ENCODE measurements around the gene THSD4.

THSD4 gene

DNA sequence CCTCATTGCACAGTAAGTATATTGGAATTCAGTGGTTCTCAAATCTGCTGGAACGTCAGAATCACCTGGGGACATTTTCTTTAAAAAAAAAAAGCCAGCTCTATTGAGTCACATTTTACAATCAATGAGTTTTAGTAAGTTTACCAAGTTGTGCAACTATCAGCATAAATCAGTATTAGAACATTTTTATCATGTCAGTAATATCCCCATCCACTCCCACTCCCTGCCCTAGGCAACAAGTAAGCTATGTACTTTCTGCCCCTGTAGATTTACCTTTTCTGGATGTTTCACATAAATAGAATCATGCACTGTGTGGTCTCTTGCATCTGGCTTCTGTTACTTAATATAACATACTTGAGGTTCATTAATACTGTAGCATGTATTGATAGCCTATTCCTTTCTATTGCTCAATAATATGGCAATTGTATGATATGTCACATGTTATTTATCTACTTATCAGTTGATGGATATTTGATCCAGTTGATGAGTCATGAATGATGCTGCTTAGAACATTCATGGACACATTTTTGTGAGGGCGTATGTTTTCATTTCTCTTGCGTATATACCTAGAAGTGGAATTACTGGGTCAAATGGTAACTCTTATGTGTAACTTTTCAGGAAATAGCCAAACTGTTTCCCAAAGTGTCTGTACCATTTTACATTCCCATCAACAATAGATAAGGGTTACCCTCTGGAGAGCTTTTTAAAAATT is 180.5 kb downstream of the THSD4 start:
- H3K4me3 ChIP-seq (ENCODE audit: low read length) = no peak overlapping the region
- H3K9ac ChIP-seq (ENCODE audit: low read length) = no peak overlapping the region
- H3K27me3 ChIP-seq (replicated peaks; ENCODE audit: insufficient read depth, low read length) = no peaks in the 10 kb centered on the region
- no peaks in the 10 kb centered on the region for H3K36me3 ChIP-seq (replicated peaks; ENCODE audit: insufficient read depth, low read length)
- H3K4me2 ChIP-seq (ENCODE audit: low read depth, low read length) = no peak overlapping the region
- no peaks in the 10 kb centered on the region for H3F3A ChIP-seq (ENCODE audit: insufficient read depth, low read length)
- no peak overlapping the region for H2AFZ ChIP-seq (ENCODE audit: low read length)
- H3K9me2 ChIP-seq (replicated peaks; ENCODE audit: insufficient read depth, low read length) = no peaks in the 10 kb centered on the region
- no peak for TF ChIP-seq EZH2phosphoT487 (IDR thresholded peaks at IDR 0.05; ENCODE audit: low read length)
- no peak for TF ChIP-seq EZH2 (optimal IDR thresholded peaks at IDR 0.05; ENCODE audit: low read depth, low read length)
- TF ChIP-seq, protein P1, sequence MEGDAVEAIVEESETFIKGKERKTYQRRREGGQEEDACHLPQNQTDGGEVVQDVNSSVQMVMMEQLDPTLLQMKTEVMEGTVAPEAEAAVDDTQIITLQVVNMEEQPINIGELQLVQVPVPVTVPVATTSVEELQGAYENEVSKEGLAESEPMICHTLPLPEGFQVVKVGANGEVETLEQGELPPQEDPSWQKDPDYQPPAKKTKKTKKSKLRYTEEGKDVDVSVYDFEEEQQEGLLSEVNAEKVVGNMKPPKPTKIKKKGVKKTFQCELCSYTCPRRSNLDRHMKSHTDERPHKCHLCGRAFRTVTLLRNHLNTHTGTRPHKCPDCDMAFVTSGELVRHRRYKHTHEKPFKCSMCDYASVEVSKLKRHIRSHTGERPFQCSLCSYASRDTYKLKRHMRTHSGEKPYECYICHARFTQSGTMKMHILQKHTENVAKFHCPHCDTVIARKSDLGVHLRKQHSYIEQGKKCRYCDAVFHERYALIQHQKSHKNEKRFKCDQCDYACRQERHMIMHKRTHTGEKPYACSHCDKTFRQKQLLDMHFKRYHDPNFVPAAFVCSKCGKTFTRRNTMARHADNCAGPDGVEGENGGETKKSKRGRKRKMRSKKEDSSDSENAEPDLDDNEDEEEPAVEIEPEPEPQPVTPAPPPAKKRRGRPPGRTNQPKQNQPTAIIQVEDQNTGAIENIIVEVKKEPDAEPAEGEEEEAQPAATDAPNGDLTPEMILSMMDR (IDR thresholded peaks at IDR 0.05; ENCODE audit: low read length) = no peak
- no peaks in the 10 kb centered on the region for H3K9me3 ChIP-seq (replicated peaks; ENCODE audit: insufficient read depth, low read length)
- H4K20me1 ChIP-seq (ENCODE audit: insufficient read depth, low read length) = no peaks in the 10 kb centered on the region
- no peak for DNase-seq
- H3K27ac ChIP-seq (ENCODE audit: low read length) = no peak overlapping the region
- H3K4me1 ChIP-seq (ENCODE audit: low read length) = no peaks in the 10 kb centered on the region
- no peaks in the 10 kb centered on the region for H3K79me2 ChIP-seq (ENCODE audit: low read length)

DNA sequence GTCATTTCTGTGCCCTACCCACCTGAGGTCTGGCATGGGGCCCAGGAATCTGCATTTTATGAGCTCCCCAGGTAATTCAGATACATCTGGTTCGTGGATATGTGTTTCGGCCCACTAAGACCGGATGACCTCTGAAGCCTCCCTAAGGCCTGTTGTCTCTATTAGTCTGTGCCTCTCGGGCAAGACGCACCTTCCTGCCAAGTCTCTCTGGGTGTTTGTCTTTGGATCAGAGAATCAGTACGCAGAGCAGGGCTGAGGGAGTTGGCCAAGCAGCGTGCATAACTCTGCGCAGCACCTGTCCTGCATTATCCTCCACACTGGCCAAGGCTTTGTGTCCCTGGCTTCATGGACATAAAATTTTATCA is 181.0 kb downstream of the THSD4 start:
- Histone ChIP-seq H3K4me3 (ENCODE audit: low read length) (no peak overlapping the region), H3K79me2 (ENCODE audit: low read length) (no peaks in the 10 kb centered on the region), H3K9me2 (replicated peaks; ENCODE audit: insufficient read depth, low read length) (no peaks in the 10 kb centered on the region), H3K4me2 (ENCODE audit: low read depth, low read length) (no peak overlapping the region), H4K20me1 (ENCODE audit: insufficient read depth, low read length) (no peaks in the 10 kb centered on the region), H3K27me3 (replicated peaks; ENCODE audit: insufficient read depth, low read length) (no peaks in the 10 kb centered on the region), H3F3A (ENCODE audit: insufficient read depth, low read length) (no peaks in the 10 kb centered on the region), H3K4me1 (ENCODE audit: low read length) (no peaks in the 10 kb centered on the region), H3K9me3 (replicated peaks; ENCODE audit: insufficient read depth, low read length) (no peaks in the 10 kb centered on the region), H3K27ac (ENCODE audit: low read length) (no peak overlapping the region), H3K36me3 (replicated peaks; ENCODE audit: insufficient read depth, low read length) (no peaks in the 10 kb centered on the region), H3K9ac (ENCODE audit: low read length) (no peak overlapping the region), H2AFZ (ENCODE audit: low read length) (no peak overlapping the region)
- TF ChIP-seq EZH2phosphoT487 (IDR thresholded peaks at IDR 0.05; ENCODE audit: low read length) (no peak), EZH2 (optimal IDR thresholded peaks at IDR 0.05; ENCODE audit: low read depth, low read length) (no peak)
- TF ChIP-seq, protein P1 (IDR thresholded peaks at IDR 0.05; ENCODE audit: low read length) = no peak
- DNase-seq = no peak

DNA sequence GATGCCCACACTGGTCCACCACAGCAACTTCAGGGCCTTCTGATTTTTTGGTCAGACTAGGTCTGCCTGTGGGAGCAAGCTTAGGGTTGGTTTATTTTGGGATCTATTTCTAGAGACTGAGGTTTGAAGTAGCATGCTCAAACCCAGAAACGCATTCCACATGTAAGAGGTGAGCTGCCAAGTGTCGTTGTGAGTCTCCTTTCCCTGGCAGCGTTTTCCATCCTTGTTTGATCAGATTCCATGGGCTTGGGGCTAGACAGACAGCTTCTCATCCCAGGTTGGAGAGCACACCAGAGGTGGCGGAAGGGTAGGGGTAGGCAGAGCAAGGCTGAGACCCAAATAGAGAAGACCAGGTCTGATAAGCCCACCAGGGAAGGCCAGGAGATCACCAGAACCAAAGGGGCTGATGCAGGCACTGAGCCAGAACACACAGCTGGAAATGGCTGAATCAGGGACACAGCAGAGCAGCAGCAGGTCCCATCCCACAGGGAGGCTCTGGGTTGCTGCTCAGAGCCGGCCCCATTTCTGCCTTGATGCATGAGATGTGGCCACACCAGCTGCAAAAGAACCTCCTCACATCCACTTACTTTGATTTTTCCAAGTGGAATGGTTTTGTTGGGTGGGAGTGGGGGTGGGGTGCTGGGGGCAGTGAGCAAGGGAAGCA is 186.8 kb downstream of the THSD4 start:
- Histone ChIP-seq H4K20me1 (ENCODE audit: insufficient read depth, low read length) (no peaks in the 10 kb centered on the region), H3K4me3 (ENCODE audit: low read length) (no peak overlapping the region), H3K36me3 (replicated peaks; ENCODE audit: insufficient read depth, low read length) (no peaks in the 10 kb centered on the region), H3K9me2 (replicated peaks; ENCODE audit: insufficient read depth, low read length) (no peaks in the 10 kb centered on the region), H3K4me2 (ENCODE audit: low read depth, low read length) (no peak overlapping the region), H3K9ac (ENCODE audit: low read length) (no peak overlapping the region), H3K9me3 (replicated peaks; ENCODE audit: insufficient read depth, low read length) (no peaks in the 10 kb centered on the region), H2AFZ (ENCODE audit: low read length) (no peak overlapping the region), H3K4me1 (ENCODE audit: low read length) (no peaks in the 10 kb centered on the region), H3K27ac (ENCODE audit: low read length) (no peak overlapping the region), H3K79me2 (ENCODE audit: low read length) (no peaks in the 10 kb centered on the region), H3F3A (ENCODE audit: insufficient read depth, low read length) (no peaks in the 10 kb centered on the region), H3K27me3 (replicated peaks; ENCODE audit: insufficient read depth, low read length) (no peaks in the 10 kb centered on the region)
- no peak for DNase-seq
- TF ChIP-seq EZH2 (optimal IDR thresholded peaks at IDR 0.05; ENCODE audit: low read depth, low read length) (no peak), EZH2phosphoT487 (IDR thresholded peaks at IDR 0.05; ENCODE audit: low read length) (no peak)
- TF ChIP-seq, protein P1 (IDR thresholded peaks at IDR 0.05; ENCODE audit: low read length) = no peak

Measured in MM.1S (cell line).